ENCODE measurements around the gene EDARADD.
"Not testable (repeated sequence)": the region's sequence is repeated elsewhere in the genome, so short reads cannot be mapped to it uniquely, and the experiment has no call there.

EDARADD gene

GRCh38 chr1:236393681-236394481 lies at the start of gene EDARADD:
Gene EDARADD, plus strand, starts transcription at chr1:236394286. Its CDS starts 159 bp downstream, at chr1:236394445.
- no peak for DNase-seq (ENCODE audit: low read depth in 2 of 2)

- DNase-seq (ENCODE audit: low read depth in 2 of 2): no peak
Measured at GRCh38 chr1:236345728-236346127, 48.4 kb upstream of the EDARADD start.

- no peak for DNase-seq (ENCODE audit: low read depth in 2 of 2)
Measured at GRCh38 chr1:236348071-236348470, 46.0 kb upstream of the EDARADD start.

GRCh38 chr1:236350308-236350707 lies 43.8 kb upstream of the EDARADD start:
- no peak for DNase-seq (ENCODE audit: low read depth in 2 of 2)

- no peak for DNase-seq (ENCODE audit: low read depth in 2 of 2)
Measured at GRCh38 chr1:236351875-236352573, 42.1 kb upstream of the EDARADD start.

GRCh38 chr1:236352747-236353146 lies 41.3 kb upstream of the EDARADD start:
- DNase-seq (ENCODE audit: low read depth in 2 of 2): not testable (repeated sequence)

- no peak for DNase-seq (ENCODE audit: low read depth in 2 of 2)
Measured at GRCh38 chr1:236353813-236354212, 40.3 kb upstream of the EDARADD start.

- DNase-seq (ENCODE audit: low read depth in 2 of 2): no peak
Measured at GRCh38 chr1:236354330-236355147, 39.5 kb upstream of the EDARADD start.

- no peak for DNase-seq (ENCODE audit: low read depth in 2 of 2)
Measured at GRCh38 chr1:236356141-236356540, 37.9 kb upstream of the EDARADD start.

GRCh38 chr1:236361909-236362590 lies 32.0 kb upstream of the EDARADD start:
- DNase-seq (ENCODE audit: low read depth in 2 of 2): no peak

GRCh38 chr1:236363237-236363636 lies 30.8 kb upstream of the EDARADD start:
- no peak for DNase-seq (ENCODE audit: low read depth in 2 of 2)

GRCh38 chr1:236365999-236366570 lies 28.0 kb upstream of the EDARADD start:
- no peak for DNase-seq (ENCODE audit: low read depth in 2 of 2)

GRCh38 chr1:236366681-236367080 lies 27.4 kb upstream of the EDARADD start:
- not testable (repeated sequence) for DNase-seq (ENCODE audit: low read depth in 2 of 2)

GRCh38 chr1:236370420-236370819 lies 23.7 kb upstream of the EDARADD start:
- no peak for DNase-seq (ENCODE audit: low read depth in 2 of 2)

- no peak for DNase-seq (ENCODE audit: low read depth in 2 of 2)
Measured at GRCh38 chr1:236371083-236371482, 23.0 kb upstream of the EDARADD start.

GRCh38 chr1:236377832-236378535 lies 16.1 kb upstream of the EDARADD start:
- no peak for DNase-seq (ENCODE audit: low read depth in 2 of 2)

GRCh38 chr1:236381565-236382158 lies 12.4 kb upstream of the EDARADD start:
- no peak for DNase-seq (ENCODE audit: low read depth in 2 of 2)

- no peak for DNase-seq (ENCODE audit: low read depth in 2 of 2)
Measured at GRCh38 chr1:236388332-236388731, 5.8 kb upstream of the EDARADD start.

- DNase-seq (ENCODE audit: low read depth in 2 of 2): no peak
Measured at GRCh38 chr1:236389253-236389652, 4.8 kb upstream of the EDARADD start.

- DNase-seq (ENCODE audit: low read depth in 2 of 2): no peak
Measured at GRCh38 chr1:236391008-236391407, 3.1 kb upstream of the EDARADD start.
